Activated naive CD8-positive, alpha-beta T cell treated with anti-CD3 and anti-CD28 coated beads for 36 hours (primary cell): ENCODE data around the gene VLDLR. TPM values are rescaled to one million over a fixed set of nuclear protein-coding genes. Genes with fewer than 3 reads are reported as not detected.
A peak's percentile ranks its signal among the peaks of the same experiment; 100 is the strongest.

Experiments used
- DNase-seq: peaks from one replicate; pipeline ENCODE4 v3.0.0; 2021
- H3K27ac Mint-ChIP-seq: one replicate; pipeline ENCODE4 v1.8.0; 2022; ENCODE audit warnings: mild to moderate bottlenecking, moderate library complexity, mixed read lengths
- H3K27me3 Mint-ChIP-seq: one replicate; pipeline ENCODE4 v1.8.0; 2022; ENCODE audit warnings: mild to moderate bottlenecking, mixed read lengths
- H3K36me3 Mint-ChIP-seq: one replicate; pipeline ENCODE4 v1.8.0; 2021; ENCODE audit warnings: mild to moderate bottlenecking, mixed read lengths
- H3K4me1 Mint-ChIP-seq: one replicate; pipeline ENCODE4 v1.8.0; 2021; ENCODE audit warnings: mixed read lengths
- H3K4me3 Mint-ChIP-seq: one replicate; pipeline ENCODE4 v1.8.0; 2022; ENCODE audit warnings: mild to moderate bottlenecking, moderate library complexity, mixed read lengths
- H3K9me3 Mint-ChIP-seq: one replicate; pipeline ENCODE4 v1.8.0; 2022; ENCODE audit warnings: mixed read lengths
- total RNA-seq, 2 experiments: library from RNA; stranded (reverse); gene quantifications; one replicate each; pipeline ENCODE4 v1.2.3, GENCODE V29; 2021

The VLDLR gene
- total RNA-seq, 2 experiments from 2014 or later: 8.7 to 9.3 TPM

GRCh38 chr9:2634153-2634552 lies 12.6 kb downstream of the VLDLR start:
- peaks cover 7% of the 10 kb centered on the region for H3K36me3 Mint-ChIP-seq
- no peaks in the 10 kb centered on the region for H3K9me3 Mint-ChIP-seq
- H3K27me3 Mint-ChIP-seq: no peaks in the 10 kb centered on the region
- H3K27ac Mint-ChIP-seq: no peak overlapping the region
- DNase-seq: no peak
- no peak overlapping the region for H3K4me3 Mint-ChIP-seq
- H3K4me1 Mint-ChIP-seq: peaks cover 3% of the 10 kb centered on the region

GRCh38 chr9:2634818-2635217 lies 13.2 kb downstream of the VLDLR start:
- peaks cover 6% of the 10 kb centered on the region for H3K4me1 Mint-ChIP-seq
- no peak for DNase-seq
- H3K4me3 Mint-ChIP-seq: no peak overlapping the region
- H3K27ac Mint-ChIP-seq: no peak overlapping the region
- peaks cover 13% of the 10 kb centered on the region for H3K36me3 Mint-ChIP-seq
- H3K27me3 Mint-ChIP-seq: no peaks in the 10 kb centered on the region
- H3K9me3 Mint-ChIP-seq: peaks cover 2% of the 10 kb centered on the region

- H3K4me1 Mint-ChIP-seq: peaks cover 6% of the 10 kb centered on the region
- no peaks in the 10 kb centered on the region for H3K27me3 Mint-ChIP-seq
- no peak for DNase-seq
- H3K27ac Mint-ChIP-seq: no peak overlapping the region
- H3K9me3 Mint-ChIP-seq: peaks cover 2% of the 10 kb centered on the region
- peaks cover 20% of the 10 kb centered on the region for H3K36me3 Mint-ChIP-seq
- H3K4me3 Mint-ChIP-seq: no peak overlapping the region
Measured at GRCh38 chr9:2635922-2636321, 14.3 kb downstream of the VLDLR start.

- H3K4me1 Mint-ChIP-seq: peaks cover 6% of the 10 kb centered on the region
- H3K36me3 Mint-ChIP-seq: peaks cover 34% of the 10 kb centered on the region
- no peak overlapping the region for H3K4me3 Mint-ChIP-seq
- H3K27ac Mint-ChIP-seq: no peak overlapping the region
- no peaks in the 10 kb centered on the region for H3K27me3 Mint-ChIP-seq
- peaks cover 2% of the 10 kb centered on the region for H3K9me3 Mint-ChIP-seq
- DNase-seq: no peak
Measured at GRCh38 chr9:2637390-2637789, 15.8 kb downstream of the VLDLR start.

- no peaks in the 10 kb centered on the region for H3K27me3 Mint-ChIP-seq
- H3K9me3 Mint-ChIP-seq: peaks cover 2% of the 10 kb centered on the region
- H3K4me3 Mint-ChIP-seq: no peak overlapping the region
- no peak overlapping the region for H3K27ac Mint-ChIP-seq
- peaks cover 48% of the 10 kb centered on the region for H3K36me3 Mint-ChIP-seq
- H3K4me1 Mint-ChIP-seq: peaks cover 6% of the 10 kb centered on the region
- no peak for DNase-seq
Measured at GRCh38 chr9:2638871-2639673, 17.5 kb downstream of the VLDLR start.

- H3K27me3 Mint-ChIP-seq: no peaks in the 10 kb centered on the region
- no peak overlapping the region for H3K27ac Mint-ChIP-seq
- H3K9me3 Mint-ChIP-seq: peaks cover 2% of the 10 kb centered on the region
- no peak overlapping the region for H3K4me3 Mint-ChIP-seq
- H3K4me1 Mint-ChIP-seq: peaks cover 6% of the 10 kb centered on the region
- H3K36me3 Mint-ChIP-seq: peaks cover 52% of the 10 kb centered on the region
- no peak for DNase-seq
Measured at GRCh38 chr9:2639786-2640185, 18.2 kb downstream of the VLDLR start.

GRCh38 chr9:2640570-2640969 lies 19.0 kb downstream of the VLDLR start:
- Mint-ChIP-seq H3K36me3 (peaks cover 58% of the 10 kb centered on the region), H3K27me3 (no peaks in the 10 kb centered on the region), H3K4me1 (peaks cover 6% of the 10 kb centered on the region), H3K9me3 (peaks cover 2% of the 10 kb centered on the region), H3K4me3 (no peak overlapping the region), H3K27ac (no peak overlapping the region)
- no peak for DNase-seq

GRCh38 chr9:2641033-2641432 lies 19.4 kb downstream of the VLDLR start:
- H3K27ac Mint-ChIP-seq: no peak overlapping the region
- DNase-seq: no peak
- no peak overlapping the region for H3K4me3 Mint-ChIP-seq
- H3K36me3 Mint-ChIP-seq: peaks cover 56% of the 10 kb centered on the region
- H3K27me3 Mint-ChIP-seq: no peaks in the 10 kb centered on the region
- peaks cover 6% of the 10 kb centered on the region for H3K4me1 Mint-ChIP-seq
- peaks cover 2% of the 10 kb centered on the region for H3K9me3 Mint-ChIP-seq

GRCh38 chr9:2642068-2642467 lies 20.5 kb downstream of the VLDLR start:
- DNase-seq: no peak
- Mint-ChIP-seq H3K9me3 (peaks cover 2% of the 10 kb centered on the region), H3K27ac (no peak overlapping the region), H3K4me3 (no peak overlapping the region), H3K27me3 (no peaks in the 10 kb centered on the region), H3K36me3 (peaks cover 58% of the 10 kb centered on the region), H3K4me1 (peaks cover 6% of the 10 kb centered on the region)

GRCh38 chr9:2645569-2645968 lies 24.0 kb downstream of the VLDLR start:
- DNase-seq: no peak
- Mint-ChIP-seq H3K27ac (no peak overlapping the region), H3K4me1 (no peaks in the 10 kb centered on the region), H3K9me3 (no peaks in the 10 kb centered on the region), H3K27me3 (peaks cover 3% of the 10 kb centered on the region), H3K36me3 (peaks cover 74% of the 10 kb centered on the region), H3K4me3 (no peak overlapping the region)

GRCh38 chr9:2655411-2655901 lies 33.9 kb downstream of the VLDLR start:
- no peaks in the 10 kb centered on the region for H3K9me3 Mint-ChIP-seq
- no peak overlapping the region for H3K4me3 Mint-ChIP-seq
- peaks cover 39% of the 10 kb centered on the region for H3K36me3 Mint-ChIP-seq
- no peaks in the 10 kb centered on the region for H3K27me3 Mint-ChIP-seq
- H3K27ac Mint-ChIP-seq: peak overlapping the region; percentile 90
- H3K4me1 Mint-ChIP-seq: peaks cover 25% of the 10 kb centered on the region
- peak; percentile 29 for DNase-seq

- Mint-ChIP-seq H3K4me3 (peak overlapping the region; percentile 33), H3K36me3 (peaks cover 31% of the 10 kb centered on the region), H3K9me3 (no peaks in the 10 kb centered on the region), H3K27ac (peak overlapping the region; percentile 72), H3K27me3 (no peaks in the 10 kb centered on the region), H3K4me1 (peaks cover 25% of the 10 kb centered on the region)
- peak; percentile 26 for DNase-seq
Measured at GRCh38 chr9:2657427-2657826, 35.8 kb downstream of the VLDLR start.

- no peak overlapping the region for H3K4me3 Mint-ChIP-seq
- H3K4me1 Mint-ChIP-seq: peaks cover 2% of the 10 kb centered on the region
- peaks cover 19% of the 10 kb centered on the region for H3K36me3 Mint-ChIP-seq
- DNase-seq: no peak
- H3K9me3 Mint-ChIP-seq: no peaks in the 10 kb centered on the region
- H3K27me3 Mint-ChIP-seq: no peaks in the 10 kb centered on the region
- H3K27ac Mint-ChIP-seq: no peak overlapping the region
Measured at GRCh38 chr9:2662496-2662895, 40.9 kb downstream of the VLDLR start.

GRCh38 chr9:2663461-2664173 lies 42.0 kb downstream of the VLDLR start:
- Mint-ChIP-seq H3K4me3 (no peak overlapping the region), H3K36me3 (peaks cover 19% of the 10 kb centered on the region), H3K27me3 (no peaks in the 10 kb centered on the region), H3K9me3 (peaks cover 1% of the 10 kb centered on the region), H3K4me1 (no peaks in the 10 kb centered on the region), H3K27ac (no peak overlapping the region)
- no peak for DNase-seq

- Mint-ChIP-seq H3K36me3 (peaks cover 20% of the 10 kb centered on the region), H3K4me1 (no peaks in the 10 kb centered on the region), H3K27me3 (no peaks in the 10 kb centered on the region), H3K27ac (no peak overlapping the region), H3K4me3 (no peak overlapping the region), H3K9me3 (peaks cover 1% of the 10 kb centered on the region)
- no peak for DNase-seq
Measured at GRCh38 chr9:2664174-2665065, 42.8 kb downstream of the VLDLR start.
